ENCODE measurements around the gene TMEM132D.

DNA sequence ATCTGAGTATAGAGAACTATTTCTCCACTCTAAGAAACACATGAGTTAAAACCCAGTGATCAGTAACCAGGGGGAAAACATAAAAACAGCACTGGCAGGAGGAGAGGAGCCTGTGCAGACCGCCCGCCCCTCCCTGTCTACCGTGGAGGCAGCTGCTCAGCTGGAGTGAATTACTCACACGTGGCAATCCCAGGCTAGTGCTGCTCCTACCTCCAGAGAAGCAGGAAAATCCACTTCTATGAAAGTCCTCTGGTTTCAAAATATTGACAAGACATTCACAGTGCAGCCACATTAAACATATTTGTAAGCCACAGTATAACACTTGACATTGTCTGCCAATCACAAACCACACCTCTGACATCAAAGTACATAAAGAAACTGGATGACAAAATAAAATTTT is 16.7 kb downstream of the TMEM132D start:
- TF ChIP-seq CTCF (IDR thresholded peaks at IDR 0.05; ENCODE audit: low read length) (no peak), EZH2 (IDR thresholded peaks at IDR 0.05; ENCODE audit: borderline replicate concordance, low read length) (no peak)
